GM19467 (cell line): ENCODE data around the gene MAG.
"Not testable (repeated sequence)": the region's sequence is repeated elsewhere in the genome, so short reads cannot be mapped to it uniquely, and the experiment has no call there.

ENCODE experiments used
- ATAC-seq: cut with Tn5 transposase; IDR thresholded peaks from one replicate; pipeline ENCODE4 v1.9.1; 2021; ENCODE audit warnings: mild to moderate bottlenecking, moderate library complexity; ENCODE audit not compliant: unreplicated experiment

Gene MAG

DNA sequence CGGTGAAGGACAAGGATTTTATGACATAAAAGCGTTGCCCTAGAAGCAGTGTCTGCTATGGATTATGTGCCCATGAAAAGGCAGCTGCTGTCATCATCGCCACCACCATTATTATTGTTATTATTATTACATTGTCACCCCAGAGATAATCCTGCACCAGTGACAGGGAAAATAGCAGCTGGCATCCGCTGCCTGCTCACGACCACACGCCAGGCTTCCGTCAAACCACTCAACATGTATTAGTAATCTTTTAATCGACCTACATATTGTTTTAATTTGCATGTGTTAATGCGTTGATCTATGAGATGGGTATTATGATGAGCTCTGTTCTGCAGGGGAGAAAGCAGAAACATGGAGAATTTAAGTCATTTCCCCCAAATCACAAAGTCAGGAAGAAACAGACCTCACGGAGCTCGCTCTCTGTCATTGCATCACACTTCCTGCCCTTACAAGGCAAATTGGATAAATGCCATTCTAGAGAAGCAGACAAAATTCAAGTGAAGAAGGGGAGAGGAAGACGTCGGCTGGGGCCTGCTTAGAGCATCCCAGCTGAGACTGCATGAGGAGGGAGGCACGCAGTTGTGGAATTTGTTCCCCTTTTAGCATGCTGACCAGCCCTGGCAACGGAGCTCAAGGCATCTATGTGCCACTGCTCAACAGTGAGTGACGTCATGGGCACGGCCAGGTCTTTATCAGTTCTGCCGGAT lies 66.1 kb downstream of the MAG start, which contains the start of gene FFAR3:
FFAR3 (plus strand) TSS at position 594 of the 707 bp plus-strand sequence. CDS start 431 bp downstream, outside the sequence.
- no peak for ATAC-seq

- ATAC-seq: not testable (repeated sequence)
Observed at GRCh38 chr19:35358834-35359233, 66.9 kb downstream of the MAG start.

- not testable (repeated sequence) for ATAC-seq
Observed at GRCh38 chr19:35359395-35359794, 67.4 kb downstream of the MAG start.

DNA sequence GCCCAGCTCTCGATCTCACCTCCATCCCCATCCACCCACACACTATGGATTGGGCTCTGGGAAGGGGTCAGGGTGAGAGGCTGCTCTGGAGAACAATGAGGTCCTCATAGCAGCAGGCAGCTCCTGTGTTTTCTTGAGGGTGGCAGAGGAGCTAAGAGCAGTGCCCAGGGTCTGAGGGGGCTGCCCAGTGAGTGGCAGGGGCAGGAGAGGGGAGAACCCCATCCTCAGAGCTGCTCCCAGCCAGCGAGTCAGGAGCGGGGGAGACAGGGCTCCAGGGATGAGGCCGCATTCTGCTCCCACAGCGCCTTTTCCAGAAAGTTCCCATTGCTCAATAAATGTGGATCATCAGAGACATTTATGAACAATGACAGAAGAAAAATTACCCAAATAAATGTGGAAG lies 68.1 kb downstream of the MAG start:
- not testable (repeated sequence) for ATAC-seq

- ATAC-seq: no peak
Observed at GRCh38 chr19:35360880-35361420, 69.0 kb downstream of the MAG start.

DNA sequence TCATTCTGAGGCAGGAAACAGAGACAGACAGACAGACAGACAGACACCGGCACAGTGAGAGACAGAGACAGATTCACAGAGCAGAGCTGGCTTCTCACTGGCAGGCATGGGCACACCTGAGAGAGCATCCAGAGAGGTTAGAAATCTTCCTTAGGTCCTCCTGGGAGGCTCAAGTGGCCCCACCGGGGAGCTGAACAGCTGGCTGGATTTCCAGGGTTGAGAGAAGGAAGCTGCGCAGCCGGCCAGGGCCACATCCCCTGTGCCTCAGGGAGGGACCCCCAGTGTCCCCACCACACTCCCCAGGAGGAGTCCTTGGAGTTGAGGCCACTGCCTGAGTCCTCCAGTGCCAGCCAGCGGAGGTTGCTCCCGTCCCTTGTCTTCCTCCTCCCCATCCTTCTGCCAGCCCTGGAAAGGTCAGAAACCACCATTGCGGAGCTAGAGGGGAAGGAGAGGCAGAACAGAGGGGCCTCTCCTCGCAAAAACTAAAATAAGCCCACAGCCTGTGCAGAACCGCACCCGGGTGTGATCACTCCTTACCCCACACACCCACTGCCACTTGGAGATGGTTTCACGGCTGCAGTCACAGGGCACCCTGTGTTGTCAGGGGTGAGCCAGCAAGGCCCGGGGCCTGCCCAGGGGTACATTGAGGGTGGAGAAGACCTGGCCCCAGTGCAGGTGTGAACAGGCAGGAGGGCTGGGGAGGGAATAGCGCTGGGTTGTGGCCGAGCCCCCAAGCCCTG lies 70.5 kb downstream of the MAG start:
- ATAC-seq: no peak

GRCh38 chr19:35363001-35363590 lies 71.1 kb downstream of the MAG start:
- ATAC-seq: no peak
